Measurements from ENCODE around the gene TLN1. TPM values are rescaled to one million over a fixed set of nuclear protein-coding genes. Genes with fewer than 3 reads are reported as not detected.

The TLN1 gene
- total RNA-seq, 1 experiment from 2014 or later = 109 TPM

DNA sequence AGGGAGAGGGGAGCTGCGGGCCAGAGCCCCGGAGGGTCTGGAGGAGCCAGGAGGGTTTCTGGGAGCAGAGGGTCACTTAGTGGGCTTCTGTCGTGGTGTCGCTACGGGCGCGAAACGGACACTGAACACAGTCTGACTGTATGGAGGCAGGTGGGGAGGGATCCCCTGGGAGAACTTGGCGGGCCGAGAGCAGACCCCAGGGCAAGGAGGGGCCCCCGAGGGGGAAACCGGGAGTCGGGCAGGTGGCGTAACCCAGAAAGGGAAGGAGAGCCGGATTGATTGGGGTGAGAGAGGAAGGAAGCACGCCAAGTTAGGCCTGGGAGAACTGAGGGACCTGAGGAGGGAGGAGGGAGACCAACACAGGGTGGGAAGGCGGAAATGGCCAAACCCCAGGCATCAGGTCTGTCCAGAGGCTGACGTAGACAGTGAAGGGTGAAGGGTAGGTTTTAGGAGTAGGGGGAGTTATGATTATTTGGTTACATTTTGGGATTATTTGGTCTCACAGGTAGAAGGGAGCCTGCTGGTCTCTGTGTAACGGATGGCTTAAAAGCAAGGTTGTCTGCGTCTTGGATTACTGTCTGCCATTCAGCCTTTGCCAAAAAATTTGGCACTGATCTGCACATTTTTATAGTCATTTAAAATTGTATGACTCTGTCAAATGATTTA is 25.4 kb upstream of the TLN1 start:
- CTCF ChIA-PET = interaction anchor here (0.6 to 3.1 kb wide), 28 partner anchors 8 to 1616 kb away, joined by 3 to 27 read pairs (median 6); partner anchors contain the start of genes ARHGEF39, CCDC107, CREB3 and FAM221B
- Mint-ChIP-seq H3K27ac (peak overlapping the region; percentile 97), H3K36me3 (peaks cover 15% of the 10 kb centered on the region), H3K27me3 (ENCODE audit: low read depth) (no peaks in the 10 kb centered on the region), H3K4me3 (peak overlapping the region; percentile 89), H3K9me3 (no peaks in the 10 kb centered on the region), H3K4me1 (peaks cover 32% of the 10 kb centered on the region)
- DNase-seq (ENCODE audit: low spot score) (no peak), ATAC-seq (peak; percentile 76)
- POLR2A ChIA-PET = interaction anchor here (0.7 to 1.8 kb wide), 6 partner anchors 14 to 1067 kb away, joined by 3 to 13 read pairs (median 4); partner anchors contain the start of genes CREB3, RMRP, TLN1 and TPM2
- no peak for TF ChIP-seq NR3C1 (CRISPR knock-in tag; conservative IDR thresholded peaks at IDR 0.05; ENCODE audit: low read depth)
- TF ChIP-seq, protein P1, sequence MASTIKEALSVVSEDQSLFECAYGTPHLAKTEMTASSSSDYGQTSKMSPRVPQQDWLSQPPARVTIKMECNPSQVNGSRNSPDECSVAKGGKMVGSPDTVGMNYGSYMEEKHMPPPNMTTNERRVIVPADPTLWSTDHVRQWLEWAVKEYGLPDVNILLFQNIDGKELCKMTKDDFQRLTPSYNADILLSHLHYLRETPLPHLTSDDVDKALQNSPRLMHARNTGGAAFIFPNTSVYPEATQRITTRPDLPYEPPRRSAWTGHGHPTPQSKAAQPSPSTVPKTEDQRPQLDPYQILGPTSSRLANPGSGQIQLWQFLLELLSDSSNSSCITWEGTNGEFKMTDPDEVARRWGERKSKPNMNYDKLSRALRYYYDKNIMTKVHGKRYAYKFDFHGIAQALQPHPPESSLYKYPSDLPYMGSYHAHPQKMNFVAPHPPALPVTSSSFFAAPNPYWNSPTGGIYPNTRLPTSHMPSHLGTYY (CRISPR knock-in tag; IDR thresholded peaks at IDR 0.05) = no peak
- TF ChIP-seq CREB1 (CRISPR knock-in tag; IDR thresholded peaks at IDR 0.05) = 0 out of 2 replicates have a peak, but pooled peaks have one; percentile 25
- TF ChIP-seq NFE2L1 (CRISPR knock-in tag; IDR thresholded peaks at IDR 0.05) = no peak
- TF ChIP-seq, protein P2, sequence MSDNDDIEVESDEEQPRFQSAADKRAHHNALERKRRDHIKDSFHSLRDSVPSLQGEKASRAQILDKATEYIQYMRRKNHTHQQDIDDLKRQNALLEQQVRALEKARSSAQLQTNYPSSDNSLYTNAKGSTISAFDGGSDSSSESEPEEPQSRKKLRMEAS (CRISPR knock-in tag; IDR thresholded peaks at IDR 0.05) = 0 out of 2 replicates have a peak, but pooled peaks have one; percentile 3
- TF ChIP-seq, protein P3, sequence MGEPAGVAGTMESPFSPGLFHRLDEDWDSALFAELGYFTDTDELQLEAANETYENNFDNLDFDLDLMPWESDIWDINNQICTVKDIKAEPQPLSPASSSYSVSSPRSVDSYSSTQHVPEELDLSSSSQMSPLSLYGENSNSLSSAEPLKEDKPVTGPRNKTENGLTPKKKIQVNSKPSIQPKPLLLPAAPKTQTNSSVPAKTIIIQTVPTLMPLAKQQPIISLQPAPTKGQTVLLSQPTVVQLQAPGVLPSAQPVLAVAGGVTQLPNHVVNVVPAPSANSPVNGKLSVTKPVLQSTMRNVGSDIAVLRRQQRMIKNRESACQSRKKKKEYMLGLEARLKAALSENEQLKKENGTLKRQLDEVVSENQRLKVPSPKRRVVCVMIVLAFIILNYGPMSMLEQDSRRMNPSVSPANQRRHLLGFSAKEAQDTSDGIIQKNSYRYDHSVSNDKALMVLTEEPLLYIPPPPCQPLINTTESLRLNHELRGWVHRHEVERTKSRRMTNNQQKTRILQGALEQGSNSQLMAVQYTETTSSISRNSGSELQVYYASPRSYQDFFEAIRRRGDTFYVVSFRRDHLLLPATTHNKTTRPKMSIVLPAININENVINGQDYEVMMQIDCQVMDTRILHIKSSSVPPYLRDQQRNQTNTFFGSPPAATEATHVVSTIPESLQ (CRISPR knock-in tag; IDR thresholded peaks at IDR 0.05) = no peak
- no peak for TF ChIP-seq CBFB (CRISPR knock-in tag; IDR thresholded peaks at IDR 0.05; ENCODE audit: low read depth)
- TF ChIP-seq, protein P4, sequence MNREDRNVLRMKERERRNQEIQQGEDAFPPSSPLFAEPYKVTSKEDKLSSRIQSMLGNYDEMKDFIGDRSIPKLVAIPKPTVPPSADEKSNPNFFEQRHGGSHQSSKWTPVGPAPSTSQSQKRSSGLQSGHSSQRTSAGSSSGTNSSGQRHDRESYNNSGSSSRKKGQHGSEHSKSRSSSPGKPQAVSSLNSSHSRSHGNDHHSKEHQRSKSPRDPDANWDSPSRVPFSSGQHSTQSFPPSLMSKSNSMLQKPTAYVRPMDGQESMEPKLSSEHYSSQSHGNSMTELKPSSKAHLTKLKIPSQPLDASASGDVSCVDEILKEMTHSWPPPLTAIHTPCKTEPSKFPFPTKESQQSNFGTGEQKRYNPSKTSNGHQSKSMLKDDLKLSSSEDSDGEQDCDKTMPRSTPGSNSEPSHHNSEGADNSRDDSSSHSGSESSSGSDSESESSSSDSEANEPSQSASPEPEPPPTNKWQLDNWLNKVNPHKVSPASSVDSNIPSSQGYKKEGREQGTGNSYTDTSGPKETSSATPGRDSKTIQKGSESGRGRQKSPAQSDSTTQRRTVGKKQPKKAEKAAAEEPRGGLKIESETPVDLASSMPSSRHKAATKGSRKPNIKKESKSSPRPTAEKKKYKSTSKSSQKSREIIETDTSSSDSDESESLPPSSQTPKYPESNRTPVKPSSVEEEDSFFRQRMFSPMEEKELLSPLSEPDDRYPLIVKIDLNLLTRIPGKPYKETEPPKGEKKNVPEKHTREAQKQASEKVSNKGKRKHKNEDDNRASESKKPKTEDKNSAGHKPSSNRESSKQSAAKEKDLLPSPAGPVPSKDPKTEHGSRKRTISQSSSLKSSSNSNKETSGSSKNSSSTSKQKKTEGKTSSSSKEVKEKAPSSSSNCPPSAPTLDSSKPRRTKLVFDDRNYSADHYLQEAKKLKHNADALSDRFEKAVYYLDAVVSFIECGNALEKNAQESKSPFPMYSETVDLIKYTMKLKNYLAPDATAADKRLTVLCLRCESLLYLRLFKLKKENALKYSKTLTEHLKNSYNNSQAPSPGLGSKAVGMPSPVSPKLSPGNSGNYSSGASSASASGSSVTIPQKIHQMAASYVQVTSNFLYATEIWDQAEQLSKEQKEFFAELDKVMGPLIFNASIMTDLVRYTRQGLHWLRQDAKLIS (CRISPR knock-in tag; IDR thresholded peaks at IDR 0.05; ENCODE audit: borderline replicate concordance) = 0 out of 2 replicates have a peak, but pooled peaks have one; percentile 1
- 0 out of 2 replicates have a peak, but pooled peaks have one; percentile 9 for TF ChIP-seq TEAD1 (CRISPR knock-in tag; IDR thresholded peaks at IDR 0.05)
- TF ChIP-seq, protein P5, sequence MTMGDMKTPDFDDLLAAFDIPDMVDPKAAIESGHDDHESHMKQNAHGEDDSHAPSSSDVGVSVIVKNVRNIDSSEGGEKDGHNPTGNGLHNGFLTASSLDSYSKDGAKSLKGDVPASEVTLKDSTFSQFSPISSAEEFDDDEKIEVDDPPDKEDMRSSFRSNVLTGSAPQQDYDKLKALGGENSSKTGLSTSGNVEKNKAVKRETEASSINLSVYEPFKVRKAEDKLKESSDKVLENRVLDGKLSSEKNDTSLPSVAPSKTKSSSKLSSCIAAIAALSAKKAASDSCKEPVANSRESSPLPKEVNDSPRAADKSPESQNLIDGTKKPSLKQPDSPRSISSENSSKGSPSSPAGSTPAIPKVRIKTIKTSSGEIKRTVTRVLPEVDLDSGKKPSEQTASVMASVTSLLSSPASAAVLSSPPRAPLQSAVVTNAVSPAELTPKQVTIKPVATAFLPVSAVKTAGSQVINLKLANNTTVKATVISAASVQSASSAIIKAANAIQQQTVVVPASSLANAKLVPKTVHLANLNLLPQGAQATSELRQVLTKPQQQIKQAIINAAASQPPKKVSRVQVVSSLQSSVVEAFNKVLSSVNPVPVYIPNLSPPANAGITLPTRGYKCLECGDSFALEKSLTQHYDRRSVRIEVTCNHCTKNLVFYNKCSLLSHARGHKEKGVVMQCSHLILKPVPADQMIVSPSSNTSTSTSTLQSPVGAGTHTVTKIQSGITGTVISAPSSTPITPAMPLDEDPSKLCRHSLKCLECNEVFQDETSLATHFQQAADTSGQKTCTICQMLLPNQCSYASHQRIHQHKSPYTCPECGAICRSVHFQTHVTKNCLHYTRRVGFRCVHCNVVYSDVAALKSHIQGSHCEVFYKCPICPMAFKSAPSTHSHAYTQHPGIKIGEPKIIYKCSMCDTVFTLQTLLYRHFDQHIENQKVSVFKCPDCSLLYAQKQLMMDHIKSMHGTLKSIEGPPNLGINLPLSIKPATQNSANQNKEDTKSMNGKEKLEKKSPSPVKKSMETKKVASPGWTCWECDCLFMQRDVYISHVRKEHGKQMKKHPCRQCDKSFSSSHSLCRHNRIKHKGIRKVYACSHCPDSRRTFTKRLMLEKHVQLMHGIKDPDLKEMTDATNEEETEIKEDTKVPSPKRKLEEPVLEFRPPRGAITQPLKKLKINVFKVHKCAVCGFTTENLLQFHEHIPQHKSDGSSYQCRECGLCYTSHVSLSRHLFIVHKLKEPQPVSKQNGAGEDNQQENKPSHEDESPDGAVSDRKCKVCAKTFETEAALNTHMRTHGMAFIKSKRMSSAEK (CRISPR knock-in tag; IDR thresholded peaks at IDR 0.05; ENCODE audit: borderline replicate concordance) = no peak
- no peak for TF ChIP-seq SOX15 (CRISPR knock-in tag; IDR thresholded peaks at IDR 0.05)
- TF ChIP-seq ZNF317 (CRISPR knock-in tag; IDR thresholded peaks at IDR 0.05; ENCODE audit: borderline replicate concordance, low read depth) = no peak
- 0 out of 2 replicates have a peak, but pooled peaks have one; percentile 34 for TF ChIP-seq ZNF263 (CRISPR knock-in tag; IDR thresholded peaks at IDR 0.05; ENCODE audit: low read depth)
- TF ChIP-seq MYBL2 (CRISPR knock-in tag; IDR thresholded peaks at IDR 0.05) = no peak

All from WTC11 (cell line).